Measurements from ENCODE around the gene KCNH2. TPM values are rescaled to one million over a fixed set of nuclear protein-coding genes. Genes with fewer than 3 reads are reported as not detected.

Gene KCNH2
- total RNA-seq, 4 donors from 2014 or later, result 2.4 to 8.5 (median 3.4) TPM

GRCh38 chr7:150958597-150958996 lies 19.5 kb downstream of the KCNH2 start:
- Histone ChIP-seq H3K4me1 (peaks cover 0 to 23% (median 0%) of the 10 kb centered on the region in 4 donors), H3K36me3 (no peaks in the 10 kb centered on the region), H3K27me3 (no peaks in the 10 kb centered on the region), H3K27ac (no peak overlapping the region), H3K9me3 (no peaks in the 10 kb centered on the region), H3K4me3 (no peak overlapping the region)
- TF ChIP-seq POLR2A (IDR thresholded peaks at IDR 0.05) (no peak), CTCF (IDR thresholded peaks at IDR 0.05) (no peak)
- DNase-seq, result no peak

- no peak overlapping the region for H3K27ac ChIP-seq
- no peaks in the 10 kb centered on the region for H3K27me3 ChIP-seq
- peaks cover 0 to 19% (median 0%) of the 10 kb centered on the region in 4 donors for H3K4me1 ChIP-seq
- no peak for DNase-seq
- H3K36me3 ChIP-seq, result no peaks in the 10 kb centered on the region
- H3K4me3 ChIP-seq, result no peak overlapping the region
- H3K9me3 ChIP-seq, result no peaks in the 10 kb centered on the region
- no peak for TF ChIP-seq POLR2A (IDR thresholded peaks at IDR 0.05)
These were observed 20.0 kb downstream of the KCNH2 start for GRCh38 chr7:150958062-150958552.

GRCh38 chr7:150957133-150958020 lies 20.7 kb downstream of the KCNH2 start:
- no peak overlapping the region for H3K27ac ChIP-seq

GRCh38 chr7:150956395-150957132 lies 21.6 kb downstream of the KCNH2 start:
- Histone ChIP-seq H3K36me3 (no peaks in the 10 kb centered on the region), H3K9me3 (no peaks in the 10 kb centered on the region), H3K4me3 (no peak overlapping the region), H3K4me1 (peaks cover 0 to 6% (median 0%) of the 10 kb centered on the region in 4 donors), H3K27ac (peak overlapping the region in 1 of 4 donors; percentile 47), H3K27me3 (no peaks in the 10 kb centered on the region)
- no peak for DNase-seq
- no peak for TF ChIP-seq POLR2A (IDR thresholded peaks at IDR 0.05)

More at GRCh38 chr7:150957133-150958020, 20.7 kb downstream of the KCNH2 start:
- H3K4me1 ChIP-seq, result peaks cover 0 to 13% (median 0%) of the 10 kb centered on the region in 4 donors
- no peaks in the 10 kb centered on the region for H3K36me3 ChIP-seq
- TF ChIP-seq POLR2A (IDR thresholded peaks at IDR 0.05), result no peak
- TF ChIP-seq CTCF (IDR thresholded peaks at IDR 0.05), result no peak
- no peak overlapping the region for H3K4me3 ChIP-seq
- no peaks in the 10 kb centered on the region for H3K27me3 ChIP-seq
- H3K9me3 ChIP-seq, result no peaks in the 10 kb centered on the region
- DNase-seq, result no peak

- H3K36me3 ChIP-seq, result no peaks in the 10 kb centered on the region
- no peak for TF ChIP-seq CTCF (IDR thresholded peaks at IDR 0.05)
- no peak for TF ChIP-seq POLR2A (IDR thresholded peaks at IDR 0.05)
- H3K4me1 ChIP-seq, result peaks cover 0 to 4% (median 0%) of the 10 kb centered on the region in 4 donors
- H3K4me3 ChIP-seq, result peak overlapping the region in 2 of 4 donors; percentile 4 to 38
- H3K27me3 ChIP-seq, result no peaks in the 10 kb centered on the region
- H3K9me3 ChIP-seq, result no peaks in the 10 kb centered on the region
- H3K27ac ChIP-seq, result peak overlapping the region in 1 of 4 donors; percentile 47
- no peak for DNase-seq
These were observed 22.4 kb downstream of the KCNH2 start for GRCh38 chr7:150955519-150956394.

- no peak for DNase-seq
These were observed 23.1 kb downstream of the KCNH2 start for GRCh38 chr7:150954986-150955518.

More at GRCh38 chr7:150954986-150955518, 23.1 kb downstream of the KCNH2 start:
- H3K36me3 ChIP-seq, result no peaks in the 10 kb centered on the region
- no peaks in the 10 kb centered on the region for H3K27me3 ChIP-seq
- peak overlapping the region in 1 of 4 donors; percentile 47 for H3K27ac ChIP-seq
- no peaks in the 10 kb centered on the region for H3K9me3 ChIP-seq
- peaks cover 0 to 4% (median 0%) of the 10 kb centered on the region in 4 donors for H3K4me1 ChIP-seq
- TF ChIP-seq CTCF (IDR thresholded peaks at IDR 0.05) (no peak), POLR2A (IDR thresholded peaks at IDR 0.05) (no peak)
- H3K4me3 ChIP-seq, result peak overlapping the region in 2 of 4 donors; percentile 4 to 38
